Activated B cell treated with CpG ODN at 0.5 μM for 24 hours (primary cell): ENCODE results near the gene EHD2. TPM values are rescaled to one million over a fixed set of nuclear protein-coding genes. Genes with fewer than 3 reads are reported as not detected.

ENCODE experiments used
- ATAC-seq: fragments of 200-7000 bp; cut with Tn5 transposase; one replicate; pipeline ENCODE4 v1.10.0; 2021; ENCODE audit warnings: low read depth, mild to moderate bottlenecking, moderate library complexity
- CTCF ChIA-PET: fragments of 350-600 bp; sonication (Branson Sonifier 250); formaldehyde crosslinking; loops from one replicate; lab custom pipeline; 2021; ENCODE audit warnings: antibody characterized with exemption; lab: Charles Lee
- POLR2A ChIA-PET: fragments of 350-600 bp; sonication (Branson Sonifier 250); formaldehyde crosslinking; loops from one replicate; lab custom pipeline; 2021; ENCODE audit warnings: antibody characterized with exemption; lab: Charles Lee
- DNase-seq: peaks from one replicate; pipeline ENCODE4 v3.0.0; 2022
- H3K27ac Mint-ChIP-seq: one replicate; pipeline ENCODE4 v1.8.0; 2020; ENCODE audit warnings: mixed read lengths
- H3K27me3 Mint-ChIP-seq: one replicate; pipeline ENCODE4 v1.8.0; 2021; ENCODE audit warnings: mixed read lengths
- H3K36me3 Mint-ChIP-seq: one replicate; pipeline ENCODE4 v1.8.0; 2021; ENCODE audit warnings: low read depth, mixed read lengths
- H3K4me1 Mint-ChIP-seq: one replicate; pipeline ENCODE4 v1.8.0; 2021; ENCODE audit warnings: mixed read lengths
- H3K4me3 Mint-ChIP-seq: one replicate; pipeline ENCODE4 v1.8.0; 2020; ENCODE audit warnings: mild to moderate bottlenecking, mixed read lengths
- H3K9me3 Mint-ChIP-seq: one replicate; pipeline ENCODE4 v1.8.0; 2020; ENCODE audit warnings: mixed read lengths
- intact Hi-C: fragments of 100-400 bp; cut with micrococcal nuclease; formaldehyde crosslinking; loops from one replicate; pipeline ENCODE4 v1.15.1; 2024
- total RNA-seq: library from RNA; stranded (reverse); gene quantifications from 2 replicates; pipeline ENCODE4 v1.2.3, GENCODE V29; 2022
- TF ChIP-seq, protein P1 (sequence below): fragments of 200-600 bp; IDR thresholded peaks from one replicate; pipeline ENCODE4 v1.8.0; 2022; ENCODE audit warnings: antibody characterized with exemption, mild to moderate bottlenecking

Gene EHD2
- total RNA-seq, 1 donor from 2014 or later = not detected

DNA sequence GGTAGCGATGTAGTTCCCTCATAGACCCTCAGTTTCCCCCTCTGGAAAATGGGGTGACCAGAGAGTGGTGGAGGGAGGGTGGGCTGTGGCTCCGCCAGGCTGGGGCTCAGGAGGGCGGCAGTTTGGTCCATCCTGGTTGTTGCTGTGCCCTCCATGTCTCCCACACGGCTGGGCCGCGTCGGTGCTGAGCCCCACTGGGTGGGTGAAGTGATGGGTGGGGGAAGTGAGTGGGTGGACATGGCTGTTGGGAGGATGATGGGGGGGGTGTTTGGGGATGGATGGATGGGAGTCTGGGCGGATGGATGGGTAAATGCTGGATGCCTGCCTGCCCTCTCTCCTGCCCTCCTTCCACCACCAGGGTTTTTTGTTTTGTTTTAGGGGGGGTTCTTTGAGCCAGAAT lies 16.6 kb upstream of the EHD2 start:
- Mint-ChIP-seq H3K4me3 (no peak overlapping the region), H3K27ac (no peak overlapping the region), H3K27me3 (no peaks in the 10 kb centered on the region), H3K9me3 (no peaks in the 10 kb centered on the region), H3K36me3 (peaks cover 51% of the 10 kb centered on the region), H3K4me1 (no peaks in the 10 kb centered on the region)
- TF ChIP-seq, protein P1, sequence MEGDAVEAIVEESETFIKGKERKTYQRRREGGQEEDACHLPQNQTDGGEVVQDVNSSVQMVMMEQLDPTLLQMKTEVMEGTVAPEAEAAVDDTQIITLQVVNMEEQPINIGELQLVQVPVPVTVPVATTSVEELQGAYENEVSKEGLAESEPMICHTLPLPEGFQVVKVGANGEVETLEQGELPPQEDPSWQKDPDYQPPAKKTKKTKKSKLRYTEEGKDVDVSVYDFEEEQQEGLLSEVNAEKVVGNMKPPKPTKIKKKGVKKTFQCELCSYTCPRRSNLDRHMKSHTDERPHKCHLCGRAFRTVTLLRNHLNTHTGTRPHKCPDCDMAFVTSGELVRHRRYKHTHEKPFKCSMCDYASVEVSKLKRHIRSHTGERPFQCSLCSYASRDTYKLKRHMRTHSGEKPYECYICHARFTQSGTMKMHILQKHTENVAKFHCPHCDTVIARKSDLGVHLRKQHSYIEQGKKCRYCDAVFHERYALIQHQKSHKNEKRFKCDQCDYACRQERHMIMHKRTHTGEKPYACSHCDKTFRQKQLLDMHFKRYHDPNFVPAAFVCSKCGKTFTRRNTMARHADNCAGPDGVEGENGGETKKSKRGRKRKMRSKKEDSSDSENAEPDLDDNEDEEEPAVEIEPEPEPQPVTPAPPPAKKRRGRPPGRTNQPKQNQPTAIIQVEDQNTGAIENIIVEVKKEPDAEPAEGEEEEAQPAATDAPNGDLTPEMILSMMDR = no peak
- ChIA-PET POLR2A (no interaction called here), CTCF (interaction anchor here (6.2 kb wide), 1 partner anchor 261 kb away, joined by 47 read pairs; no protein-coding TSS in a partner anchor)
- ATAC-seq (no peak), DNase-seq (no peak)
- intact Hi-C loops = loop anchor here (5.0 kb wide), 2 partner anchors 399 to 414 kb away; no protein-coding TSS in a partner anchor

GRCh38 chr19:47697863-47698609 lies 15.2 kb upstream of the EHD2 start:
- DNase-seq (peak; percentile 37), ATAC-seq (peak; percentile 71)
- no peaks in the 10 kb centered on the region for H3K27me3 Mint-ChIP-seq
- TF ChIP-seq, protein P1 = no peak
- H3K4me1 Mint-ChIP-seq = no peaks in the 10 kb centered on the region
- ChIA-PET CTCF (interaction anchor here (1.0 to 6.2 kb wide), 4 partner anchors 8 to 265 kb away, joined by 4 to 47 read pairs (median 5); no protein-coding TSS in a partner anchor), POLR2A (no interaction called here)
- H3K27ac Mint-ChIP-seq = no peak overlapping the region
- H3K4me3 Mint-ChIP-seq = no peak overlapping the region
- peaks cover 47% of the 10 kb centered on the region for H3K36me3 Mint-ChIP-seq
- H3K9me3 Mint-ChIP-seq = no peaks in the 10 kb centered on the region
- intact Hi-C loops = loop anchor here (1.0 to 5.0 kb wide), 5 partner anchors 47 to 416 kb away; partner anchors contain the start of genes NAPA and NOP53

- H3K9me3 Mint-ChIP-seq = no peaks in the 10 kb centered on the region
- intact Hi-C loops = loop anchor here (1.0 to 5.0 kb wide), 6 partner anchors 46 to 416 kb away; partner anchors contain the start of genes NAPA and NOP53
- TF ChIP-seq, protein P1 = no peak
- H3K27ac Mint-ChIP-seq = no peak overlapping the region
- H3K36me3 Mint-ChIP-seq = peaks cover 49% of the 10 kb centered on the region
- ChIA-PET CTCF (interaction anchor here (0.9 to 6.2 kb wide), 7 partner anchors 8 to 266 kb away, joined by 3 to 47 read pairs (median 4); no protein-coding TSS in a partner anchor), POLR2A (interaction anchor here (0.7 to 1.0 kb wide), 2 partner anchors 47 to 262 kb away, joined by 3 to 5 read pairs; partner anchors contain the start of gene NOP53)
- no peaks in the 10 kb centered on the region for H3K27me3 Mint-ChIP-seq
- DNase-seq (no peak), ATAC-seq (no peak)
- H3K4me1 Mint-ChIP-seq = no peaks in the 10 kb centered on the region
- H3K4me3 Mint-ChIP-seq = no peak overlapping the region
Observed at GRCh38 chr19:47698631-47699359, 14.4 kb upstream of the EHD2 start.

- no peaks in the 10 kb centered on the region for H3K4me1 Mint-ChIP-seq
- DNase-seq (peak; percentile 41), ATAC-seq (peak; percentile 80)
- H3K27me3 Mint-ChIP-seq = no peaks in the 10 kb centered on the region
- TF ChIP-seq, protein P1 = no peak
- CTCF ChIA-PET = interaction anchor here (0.9 to 6.2 kb wide), 7 partner anchors 7 to 267 kb away, joined by 3 to 47 read pairs (median 4); no protein-coding TSS in a partner anchor
- no peaks in the 10 kb centered on the region for H3K9me3 Mint-ChIP-seq
- H3K27ac Mint-ChIP-seq = no peak overlapping the region
- POLR2A ChIA-PET = interaction anchor here (0.5 to 1.0 kb wide), 3 partner anchors 46 to 264 kb away, joined by 3 to 5 read pairs (median 3); partner anchors contain the start of gene NOP53
- intact Hi-C loops = loop anchor here (1.0 to 5.0 kb wide), 4 partner anchors 45 to 417 kb away; partner anchors contain the start of gene NOP53
- H3K4me3 Mint-ChIP-seq = no peak overlapping the region
- H3K36me3 Mint-ChIP-seq = peaks cover 51% of the 10 kb centered on the region
Observed at GRCh38 chr19:47699360-47699917, 13.8 kb upstream of the EHD2 start.
